Measurements from ENCODE around the gene MAPK4.

MAPK4 gene

GRCh38 chr18:50665519-50665918 is 105.6 kb downstream of the MAPK4 start:
- no peak overlapping the region for H3K4me3 ChIP-seq (ENCODE audit: low read depth, low read length)
- DNase-seq (ENCODE audit: low read depth) = no peak

DNA sequence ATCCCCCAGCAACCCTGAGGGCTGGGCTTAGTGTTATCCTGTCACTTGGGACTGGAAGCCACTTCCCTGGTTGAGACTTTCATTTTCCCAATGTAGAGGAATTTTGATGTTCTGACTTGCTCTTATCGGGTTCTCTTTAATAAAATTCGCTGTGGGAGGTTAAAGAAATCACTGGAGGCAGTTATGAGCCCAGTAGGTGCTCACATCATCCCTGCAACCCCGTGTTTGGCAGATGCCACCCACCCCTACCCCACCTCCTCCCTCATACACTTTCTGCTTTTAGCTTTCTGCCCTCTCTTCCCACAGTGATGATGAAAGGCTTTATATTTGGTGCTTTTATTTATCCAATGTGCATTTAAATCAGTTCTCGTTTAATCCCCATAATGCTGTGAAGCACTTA is 106.6 kb downstream of the MAPK4 start:
- no peak for DNase-seq (ENCODE audit: low read depth)
- no peak overlapping the region for H3K4me3 ChIP-seq (ENCODE audit: low read depth, low read length)

DNA sequence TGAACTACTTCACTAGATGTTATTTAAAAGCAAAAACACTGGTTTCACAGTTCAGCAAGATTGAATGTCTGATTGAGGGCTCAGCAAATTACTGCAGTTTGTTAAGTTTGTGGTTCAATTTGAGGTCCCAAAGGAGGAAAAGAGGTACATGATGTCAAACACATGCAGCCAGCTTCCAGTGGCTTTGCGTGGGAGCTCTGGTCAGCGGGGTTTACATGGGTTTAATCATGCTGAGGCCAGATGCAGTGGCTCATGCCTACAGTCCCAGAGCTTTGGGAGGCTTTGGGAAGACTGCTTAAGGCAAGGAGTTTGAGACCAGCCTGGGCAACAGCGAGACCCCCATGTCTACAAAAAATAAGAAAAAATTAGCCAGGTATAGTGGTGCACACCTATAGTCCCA is 111.5 kb downstream of the MAPK4 start:
- DNase-seq (ENCODE audit: low read depth) = no peak
- no peak overlapping the region for H3K4me3 ChIP-seq (ENCODE audit: low read depth, low read length)

- H3K4me3 ChIP-seq (ENCODE audit: low read depth, low read length) = no peak overlapping the region
These were observed 114.6 kb downstream of the MAPK4 start for GRCh38 chr18:50674307-50674980.

GRCh38 chr18:50675043-50675442 is 115.2 kb downstream of the MAPK4 start:
- DNase-seq (ENCODE audit: low read depth) = no peak
- no peak overlapping the region for H3K4me3 ChIP-seq (ENCODE audit: low read depth, low read length)

More at GRCh38 chr18:50674307-50674980, 114.6 kb downstream of the MAPK4 start:
- DNase-seq (ENCODE audit: low read depth) = no peak

DNA sequence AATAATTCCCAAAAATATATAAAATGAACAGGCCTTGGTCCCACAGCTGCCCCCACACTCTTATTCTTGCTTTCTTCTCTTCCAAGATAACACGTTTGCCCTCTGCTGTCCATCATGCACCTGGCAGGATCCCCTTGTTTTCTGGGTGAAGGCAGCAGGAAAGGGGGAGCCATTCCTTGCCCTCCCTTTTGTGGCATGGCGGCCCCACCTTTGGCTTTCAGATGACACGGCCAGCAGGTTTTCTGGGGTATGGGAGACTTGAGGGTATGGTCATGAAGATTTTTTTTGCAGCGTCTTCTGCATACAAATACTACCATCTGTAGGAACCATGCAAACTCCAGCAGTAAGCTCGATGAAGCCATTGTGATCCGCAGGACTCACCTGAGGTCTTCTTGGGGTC is 118.8 kb downstream of the MAPK4 start:
- no peak overlapping the region for H3K4me3 ChIP-seq (ENCODE audit: low read depth, low read length)
- DNase-seq (ENCODE audit: low read depth) = no peak

- H3K4me3 ChIP-seq (ENCODE audit: low read depth, low read length) = no peak overlapping the region
- no peak for DNase-seq (ENCODE audit: low read depth)
These were observed 119.2 kb downstream of the MAPK4 start for GRCh38 chr18:50679056-50679455.

DNA sequence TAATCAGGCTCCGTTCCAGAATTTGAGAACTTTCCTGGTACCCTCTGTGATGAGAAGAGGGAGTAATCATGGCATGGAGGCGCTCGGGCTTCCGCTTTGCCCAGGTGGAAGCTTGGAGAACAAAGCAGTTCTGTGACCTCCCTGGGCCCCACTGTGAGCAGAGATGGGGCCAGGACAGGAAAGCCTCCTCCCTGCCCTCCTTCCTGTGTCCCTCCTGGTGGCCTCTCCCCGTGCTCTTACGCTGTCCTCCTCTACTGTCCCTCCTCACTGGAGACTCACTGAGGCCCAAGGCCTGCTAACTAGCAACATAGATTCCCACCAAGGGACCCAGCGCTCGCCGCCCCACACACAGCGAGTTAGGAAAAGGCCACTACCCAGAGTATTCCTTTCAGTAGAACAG is 119.8 kb downstream of the MAPK4 start:
- no peak for DNase-seq (ENCODE audit: low read depth)
- H3K4me3 ChIP-seq (ENCODE audit: low read depth, low read length) = no peak overlapping the region

DNA sequence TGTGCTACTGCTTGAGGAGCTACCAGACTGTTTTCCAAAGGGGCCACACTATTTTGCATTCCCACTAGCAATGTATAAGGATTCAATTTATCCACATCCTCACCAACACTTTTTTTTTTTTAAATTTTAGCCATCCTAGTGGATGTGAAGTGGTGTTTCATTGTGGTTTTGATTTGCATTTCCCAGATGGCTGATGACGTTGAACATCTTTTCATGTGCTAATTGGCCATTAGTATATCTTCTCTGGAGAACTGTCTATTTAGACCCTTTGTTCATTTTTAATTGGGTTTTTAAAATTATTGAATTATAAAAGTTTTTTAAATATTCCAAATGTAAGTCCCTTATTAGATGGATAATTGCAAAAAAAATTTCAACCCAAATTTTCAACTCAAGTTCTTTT is 121.1 kb downstream of the MAPK4 start:
- H3K4me3 ChIP-seq (ENCODE audit: low read depth, low read length) = no peak overlapping the region
- no peak for DNase-seq (ENCODE audit: low read depth)

DNA sequence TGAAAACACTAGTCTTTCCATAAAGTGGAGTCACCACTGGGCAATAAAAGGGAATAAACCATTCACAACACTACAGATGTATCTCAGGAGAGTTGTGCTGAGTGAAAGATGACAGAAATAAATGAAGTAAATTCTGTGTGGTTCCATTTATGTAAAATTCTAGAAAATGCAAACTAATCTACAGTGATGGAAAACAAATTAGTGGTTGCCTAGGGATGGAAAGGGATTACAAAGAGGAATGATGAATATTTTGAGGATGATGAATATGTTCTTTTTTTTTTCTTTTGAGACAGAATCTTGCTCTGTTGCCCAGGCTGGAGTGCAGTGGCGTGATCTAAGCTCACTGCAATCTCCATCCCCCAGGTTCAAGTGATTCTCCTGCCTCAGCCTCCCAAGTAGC is 123.0 kb downstream of the MAPK4 start:
- H3K4me3 ChIP-seq (ENCODE audit: low read depth, low read length) = no peak overlapping the region
- DNase-seq (ENCODE audit: low read depth) = no peak

DNA sequence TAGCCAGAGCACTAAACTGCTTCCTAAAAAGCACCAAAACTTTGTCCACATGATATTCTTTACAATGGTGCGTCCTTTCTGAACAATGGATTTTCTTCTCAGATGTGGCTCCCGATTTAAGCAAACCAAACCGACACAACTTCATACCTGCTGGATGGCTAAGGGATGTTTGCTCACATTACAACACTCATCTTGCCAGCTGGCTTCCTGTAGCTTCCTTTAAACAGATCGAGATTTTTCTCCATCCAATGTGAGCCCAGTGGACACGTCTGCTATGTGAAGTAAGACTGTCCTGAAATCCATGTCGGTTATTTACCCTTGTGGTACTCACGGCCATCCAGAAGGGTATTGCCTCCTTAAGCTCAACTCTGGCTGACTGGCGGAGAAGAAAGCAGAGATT is 126.5 kb downstream of the MAPK4 start:
- no peak overlapping the region for H3K4me3 ChIP-seq (ENCODE audit: low read depth, low read length)
- no peak for DNase-seq (ENCODE audit: low read depth)

DNA sequence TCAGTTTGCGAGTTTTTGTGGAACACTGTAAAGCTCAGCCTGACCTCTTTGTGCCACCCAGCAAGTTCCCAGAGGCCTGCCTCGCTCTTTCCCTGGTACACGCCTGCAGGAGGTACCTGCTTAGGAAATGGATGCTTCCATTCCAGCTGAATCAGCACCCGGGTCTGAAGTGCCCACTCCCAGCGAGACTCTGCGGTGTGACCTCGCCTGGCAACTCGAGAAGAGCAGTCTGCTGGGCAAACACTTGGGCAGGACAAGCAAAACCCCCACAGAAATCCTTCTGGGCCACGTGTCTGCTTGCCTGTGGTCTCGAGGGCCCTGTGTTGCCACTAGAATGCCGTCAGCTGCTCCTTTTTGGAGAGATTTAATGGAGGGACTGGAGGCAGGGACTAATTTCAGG is 127.6 kb downstream of the MAPK4 start:
- no peak for DNase-seq (ENCODE audit: low read depth)
- H3K4me3 ChIP-seq (ENCODE audit: low read depth, low read length) = no peak overlapping the region

DNA sequence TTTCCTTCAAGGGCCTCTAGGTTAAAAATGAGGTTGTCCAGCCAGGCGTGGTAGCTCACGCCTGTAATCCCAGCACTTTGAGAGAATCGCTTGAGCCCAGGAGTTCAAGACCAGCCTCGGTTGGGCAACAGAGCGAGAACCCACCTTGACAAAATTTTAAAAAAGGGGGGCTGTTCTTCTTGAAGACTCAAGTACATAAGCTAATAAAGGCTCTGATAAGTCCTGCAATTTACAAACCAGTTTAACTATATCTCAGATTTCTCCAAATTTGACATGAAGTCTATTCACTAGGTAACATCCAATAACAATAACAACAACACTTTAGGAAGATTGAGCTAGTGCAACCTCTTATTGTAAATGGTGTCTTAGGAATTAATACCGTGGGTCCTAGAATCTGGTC is 129.7 kb downstream of the MAPK4 start:
- no peak for DNase-seq (ENCODE audit: low read depth)
- no peak overlapping the region for H3K4me3 ChIP-seq (ENCODE audit: low read depth, low read length)

- no peak for DNase-seq (ENCODE audit: low read depth)
- H3K4me3 ChIP-seq (ENCODE audit: low read depth, low read length) = no peak overlapping the region
These were observed 134.3 kb downstream of the MAPK4 start for GRCh38 chr18:50694147-50694546.

GRCh38 chr18:50695431-50696176 is 135.7 kb downstream of the MAPK4 start:
- no peak for DNase-seq (ENCODE audit: low read depth)

GRCh38 chr18:50696436-50696835 is 136.5 kb downstream of the MAPK4 start:
- no peak overlapping the region for H3K4me3 ChIP-seq (ENCODE audit: low read depth, low read length)
- DNase-seq (ENCODE audit: low read depth) = no peak

More at GRCh38 chr18:50695431-50696176, 135.7 kb downstream of the MAPK4 start:
- H3K4me3 ChIP-seq (ENCODE audit: low read depth, low read length) = no peak overlapping the region

DNA sequence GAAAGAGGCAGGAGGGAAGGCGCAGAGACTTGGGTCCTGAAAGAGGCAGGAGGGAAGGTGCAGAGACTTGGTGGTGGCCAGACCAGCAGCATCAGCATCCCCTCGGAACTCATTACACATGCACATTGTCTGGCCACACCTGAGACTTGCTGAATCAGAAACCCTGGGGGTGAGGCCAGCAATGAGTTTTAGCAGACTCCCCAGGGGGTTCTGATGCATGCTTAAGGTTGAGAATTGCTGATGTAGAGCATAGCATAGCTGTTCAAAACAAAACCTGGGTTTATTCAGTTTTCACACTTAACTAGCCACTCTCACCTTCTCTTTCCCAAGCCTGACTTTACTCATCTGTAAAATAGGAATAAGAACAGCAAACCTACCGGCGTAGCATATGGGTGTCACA is 137.0 kb downstream of the MAPK4 start:
- DNase-seq (ENCODE audit: low read depth) = no peak
- H3K4me3 ChIP-seq (ENCODE audit: low read depth, low read length) = no peak overlapping the region

- no peak for DNase-seq (ENCODE audit: low read depth)
- H3K4me3 ChIP-seq (ENCODE audit: low read depth, low read length) = no peak overlapping the region
These were observed 137.6 kb downstream of the MAPK4 start for GRCh38 chr18:50697509-50697908.

GRCh38 chr18:50700245-50701165 is 140.6 kb downstream of the MAPK4 start:
- no peak overlapping the region for H3K4me3 ChIP-seq (ENCODE audit: low read depth, low read length)
- DNase-seq (ENCODE audit: low read depth) = no peak

DNA sequence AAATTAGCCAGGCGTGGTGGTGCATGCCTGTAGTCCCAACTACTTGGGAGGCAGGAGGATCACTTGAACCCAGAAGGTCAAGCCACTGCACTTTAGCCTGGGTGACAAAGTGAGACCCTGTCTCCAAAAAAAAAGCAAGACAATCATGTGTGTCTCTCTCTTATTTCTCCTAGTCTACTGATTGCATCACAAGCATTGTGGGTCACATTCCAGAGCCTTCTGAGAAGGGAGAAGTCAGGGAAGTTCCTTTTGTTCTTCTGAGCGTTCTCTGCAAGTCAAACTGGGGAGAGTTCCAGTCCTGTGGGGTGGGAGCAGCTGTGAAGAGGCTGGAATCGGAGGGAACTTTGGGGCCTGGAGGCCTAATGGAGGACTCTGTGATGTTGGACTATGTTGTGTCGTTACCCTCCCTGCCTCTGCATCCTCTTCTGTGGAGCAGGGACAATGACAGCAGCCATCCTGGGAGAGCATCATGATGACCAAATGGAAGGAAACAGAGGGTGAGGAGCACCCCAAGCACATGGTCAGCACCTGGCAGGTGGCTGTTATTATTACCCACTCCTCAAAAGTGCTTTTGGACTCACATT is 144.6 kb downstream of the MAPK4 start:
- no peak overlapping the region for H3K4me3 ChIP-seq (ENCODE audit: low read depth, low read length)
- DNase-seq (ENCODE audit: low read depth) = no peak
